A549 (cell line): ENCODE measurements around the gene FHL1. TPM values are rescaled to one million over a fixed set of nuclear protein-coding genes. Genes with fewer than 3 reads are reported as not detected.

Source experiments
- ATAC-seq, 2 experiments: fragments of 200-7000 bp in 1 of 2; fragments of >200 bp in 1 of 2; cut with Nextera tagmentation in 1 of 2; cut with Tn5 transposase in 1 of 2; 3 replicates each; pipeline versions ENCODE4 v1.8.0 to v1.9.1; 2018 to 2020; ENCODE audit warnings: mild to moderate bottlenecking in 1 of 2, moderate library complexity in 1 of 2
- CTCF ChIA-PET: fragments of 300-600 bp; sonication (Branson Sonifier 250); formaldehyde crosslinking; extraction: SDS; loops from one replicate; lab custom pipeline; 2021; ENCODE audit warnings: antibody characterized with exemption, inconsistent platforms; lab: Yijun Ruan, JAX
- POLR2A ChIA-PET: fragments of 350-600 bp; formaldehyde crosslinking; extraction: SDS; loops from one replicate; lab custom pipeline; 2021; ENCODE audit warnings: antibody characterized with exemption, inconsistent platforms; lab: Yijun Ruan, JAX
- DNase-seq, 2 experiments: peaks; one replicate each; pipeline versions ENCODE4 v3.0.0 to v3.0.0-alpha.2; 2011 to 2016; ENCODE audit warnings: low read depth in 1 of 2, low spot score in 1 of 2
- FAIRE-seq: peaks from 2 replicates; lab custom pipeline; 2011; peaks lifted over from hg19 to GRCh38; lab: Jason Lieb, UNC
- H3K27ac ChIP-seq, 2 experiments: fragments of >200 bp; sonication (Bioruptor Twin); formaldehyde crosslinking; 3 replicates each; pipeline ENCODE4 v1.5.1; 2016 to 2017
- H3K4me1 ChIP-seq: fragments of >200 bp; sonication (Bioruptor Twin); formaldehyde crosslinking; 3 replicates; pipeline ENCODE4 v1.6.1; 2016
- H3K4me2 ChIP-seq: fragments of >200 bp; sonication (Bioruptor Twin); formaldehyde crosslinking; 3 replicates; pipeline ENCODE4 v1.6.1; 2016
- H3K4me3 ChIP-seq: fragments of >200 bp; sonication (Bioruptor Twin); formaldehyde crosslinking; 3 replicates; pipeline ENCODE4 v1.5.1; 2016
- H3K9me3 ChIP-seq: fragments of >200 bp; sonication (Bioruptor Twin); formaldehyde crosslinking; 3 replicates; pipeline ENCODE4 v1.6.1; 2016
- CHD2 ChIP-seq: fragments of 150-350 bp; IDR thresholded peaks from 2 replicates; pipeline ENCODE4 v1.6.1; 2014; ENCODE audit warnings: low read length; ENCODE audit not compliant: partially characterized antibody
- CHD4 ChIP-seq: fragments of 200-600 bp; sonication (generic); IDR thresholded peaks from 2 replicates; pipeline ENCODE4 v1.6.1; 2016; ENCODE audit warnings: antibody characterized with exemption, mild to moderate bottlenecking, borderline replicate concordance
- FOSL2 ChIP-seq, 2 experiments: fragments of 450-650 bp in 1 of 2; fragments of >200 bp in 1 of 2; sonication (Bioruptor Twin) in 1 of 2; formaldehyde crosslinking; IDR thresholded peaks; 2 replicates each; pipeline versions ENCODE4 v1.5.0 to v1.6.1; 2016 to 2020; ENCODE audit warnings: mild to moderate bottlenecking in 1 of 2, moderate library complexity in 1 of 2
- FOXS1 ChIP-seq: fragments of 250-450 bp; sonication (Bioruptor Pico); IDR thresholded peaks from 2 replicates; pipeline ENCODE4 v1.5.0; 2020; ENCODE audit warnings: mild to moderate bottlenecking, moderate library complexity
- HDAC2 ChIP-seq: fragments of 200-600 bp; sonication (generic); IDR thresholded peaks from 2 replicates; pipeline ENCODE4 v1.6.1; 2016
- HEYL ChIP-seq: fragments of 250-450 bp; sonication (Bioruptor Pico); IDR thresholded peaks from 2 replicates; pipeline ENCODE4 v1.8.0; 2021; ENCODE audit warnings: mild to moderate bottlenecking, moderate library complexity
- HMGXB4 ChIP-seq: fragments of 250-450 bp; sonication (Bioruptor Pico); IDR thresholded peaks from 2 replicates; pipeline ENCODE4 v1.5.0; 2021; ENCODE audit warnings: mild to moderate bottlenecking, moderate library complexity, borderline replicate concordance
- HOXB5 ChIP-seq: fragments of 250-450 bp; sonication (Bioruptor Pico); IDR thresholded peaks from 2 replicates; pipeline ENCODE4 v1.5.0; 2020; ENCODE audit warnings: mild to moderate bottlenecking, moderate library complexity
- KDM1A ChIP-seq: fragments of 200-600 bp; sonication (generic); IDR thresholded peaks from 2 replicates; pipeline ENCODE4 v1.6.1; 2016; ENCODE audit warnings: low read depth, mild to moderate bottlenecking
- MAFK ChIP-seq: fragments of 450-650 bp; IDR thresholded peaks from 2 replicates; pipeline ENCODE4 v1.6.1; 2014; ENCODE audit not compliant: partially characterized antibody
- MAZ ChIP-seq: fragments of 150-350 bp; IDR thresholded peaks from 2 replicates; pipeline ENCODE4 v1.6.1; 2014; ENCODE audit warnings: antibody characterized with exemption, low read depth, low read length, borderline replicate concordance
- NFE2L2 ChIP-seq: fragments of 150-350 bp; conservative IDR thresholded peaks from 2 replicates; pipeline ENCODE4 v1.6.1; 2014; ENCODE audit warnings: low read length
- NPAS2 ChIP-seq: fragments of 250-450 bp; sonication (Bioruptor Pico); IDR thresholded peaks from 2 replicates; pipeline ENCODE4 v1.8.0; 2022; ENCODE audit warnings: mild to moderate bottlenecking, moderate library complexity, borderline replicate concordance
- PBX3 ChIP-seq: IDR thresholded peaks from 2 replicates; pipeline ENCODE4 v1.6.1; 2012
- PHF8 ChIP-seq: fragments of 200-600 bp; sonication (generic); IDR thresholded peaks from 2 replicates; pipeline ENCODE4 v1.6.1; 2016; ENCODE audit warnings: low read depth, mild to moderate bottlenecking, antibody characterized with exemption, moderate library complexity, borderline replicate concordance
- POLR2A ChIP-seq: IDR thresholded peaks from 2 replicates; pipeline ENCODE4 v1.6.1; 2012; ENCODE audit warnings: mild to moderate bottlenecking, low read length
- RAD21 ChIP-seq, 2 experiments: fragments of >200 bp in 1 of 2; sonication (Bioruptor Twin) in 1 of 2; formaldehyde crosslinking in 1 of 2; IDR thresholded peaks in 1 of 2; conservative IDR thresholded peaks in 1 of 2; 2 replicates in 1 of 2; 3 replicates in 1 of 2; pipeline ENCODE4 v1.6.1; 2012 to 2018; ENCODE audit warnings: inconsistent platforms in 1 of 2
- RCOR1 ChIP-seq: fragments of 150-350 bp; IDR thresholded peaks from 2 replicates; pipeline ENCODE4 v1.6.1; 2014; ENCODE audit warnings: antibody characterized with exemption, low read length, low read depth
- REST ChIP-seq: fragments of 200-600 bp; sonication (generic); IDR thresholded peaks from 2 replicates; pipeline ENCODE4 v1.6.1; 2016; ENCODE audit warnings: antibody characterized with exemption, mild to moderate bottlenecking, moderate library complexity
- RFX5 ChIP-seq: fragments of 450-650 bp; IDR thresholded peaks from 2 replicates; pipeline ENCODE4 v1.7.1; 2014; ENCODE audit warnings: antibody characterized with exemption, mild to moderate bottlenecking, moderate library complexity
- TFCP2L1 ChIP-seq: fragments of 250-450 bp; sonication (Bioruptor Pico); IDR thresholded peaks from 2 replicates; pipeline ENCODE4 v1.5.0; 2021; ENCODE audit warnings: mild to moderate bottlenecking
- USF2 ChIP-seq: fragments of 450-650 bp; IDR thresholded peaks from 2 replicates; pipeline ENCODE4 v1.6.1; 2014; ENCODE audit warnings: antibody characterized with exemption
- ZFP36 ChIP-seq: fragments of 450-650 bp; IDR thresholded peaks from 2 replicates; pipeline ENCODE4 v1.6.1; 2014; ENCODE audit warnings: borderline replicate concordance; ENCODE audit not compliant: partially characterized antibody
- ZNF302 ChIP-seq: fragments of 250-450 bp; sonication (Bioruptor Pico); IDR thresholded peaks from 2 replicates; pipeline ENCODE4 v1.9.0; 2021; ENCODE audit warnings: inconsistent platforms, mild to moderate bottlenecking, moderate library complexity
- WGBS: methylation state at CpG from one replicate; pipeline ENCODE4 v1.1.6; 2017; ENCODE audit errors: missing lambda C conversion rate; 5-methylcytosine and 5-hydroxymethylcytosine counted together
- polyA plus RNA-seq, 4 experiments: library from polyadenylated mRNA; depleted of rRNA in 3 of 4; stranded (reverse); fragments of >200 nt; fragmentation: RNase III in 1 of 4; extraction: RNeasy Plus Mini Kit Qiagen cat#74134 plus additional on column Dnase treatment in 1 of 4; gene quantifications; 2 replicates in 3 of 4; 3 replicates in 1 of 4; pipeline ENCODE4 v1.2.3, GENCODE V29; 2011 to 2017

Gene FHL1
- polyA plus RNA-seq, 2 of the 4 experiments (the other 2 are of a cell fraction): 31.6 to 32.2 TPM

GRCh38 chrX:136185401-136186022 lies 38.2 kb downstream of the FHL1 start:
- ChIA-PET CTCF (interaction anchor here (0.8 to 1.2 kb wide), 3 partner anchors 18 to 157 kb away, joined by 4 to 5 read pairs (median 4); no protein-coding TSS in a partner anchor), POLR2A (no interaction called here)
- ATAC-seq (peak; percentile 76 to 85; a peak in 4 of 6 replicates), FAIRE-seq (peak; percentile 92), DNase-seq (peak; percentile 24 to 28)
- TF ChIP-seq FOSL2 (IDR thresholded peaks at IDR 0.05) (no peak), FOSL2 (CRISPR knock-in tag; IDR thresholded peaks at IDR 0.05) (peak; percentile 56), MAZ (no peak)
- peak overlapping the region; percentile 70 for H3K4me2 ChIP-seq
- peaks cover 22% of the 10 kb centered on the region for H3K4me1 ChIP-seq
- no peaks in the 10 kb centered on the region for H3K9me3 ChIP-seq
- 4% methylated on average over 8 of the region's 8 CpGs for WGBS
- peak overlapping the region; percentile 1 to 69; a peak in 4 of 6 replicates for H3K27ac ChIP-seq
- peak overlapping the region; percentile 22; the same call in 2 of the 3 replicates for H3K4me3 ChIP-seq

- Histone ChIP-seq H3K4me2 (peak overlapping the region; percentile 70), H3K9me3 (no peaks in the 10 kb centered on the region), H3K4me3 (no peak overlapping the region), H3K4me1 (peaks cover 22% of the 10 kb centered on the region), H3K27ac (peak overlapping the region; percentile 25 to 38; a peak in 3 of 6 replicates)
- TF ChIP-seq PHF8: no peak
- TF ChIP-seq FOXS1 (CRISPR knock-in tag): no peak
- TF ChIP-seq HEYL: no peak
- TF ChIP-seq MAFK: peak; percentile 69
- CTCF ChIA-PET: interaction anchor here (0.8 to 1.2 kb wide), 2 partner anchors 22 to 158 kb away, joined by 4 to 5 read pairs; no protein-coding TSS in a partner anchor
- POLR2A ChIA-PET: interaction anchor here (0.7 kb wide), 1 partner anchor 14 kb away, joined by 3 read pairs; no protein-coding TSS in a partner anchor
- 64% methylated on average over 3 of the region's 3 CpGs for WGBS
- DNase-seq (no peak), FAIRE-seq (no peak), ATAC-seq (no peak)
Observed at GRCh38 chrX:136186023-136186413, 38.7 kb downstream of the FHL1 start.

- Histone ChIP-seq H3K4me3 (no peak overlapping the region), H3K4me1 (peaks cover 22% of the 10 kb centered on the region), H3K9me3 (no peaks in the 10 kb centered on the region), H3K4me2 (no peak overlapping the region), H3K27ac (no peak overlapping the region)
- no peak for DNase-seq
- no peak for ATAC-seq
- TF ChIP-seq NFE2L2 (no peak), ZFP36 (no peak), HDAC2 (no peak), HOXB5 (CRISPR knock-in tag) (no peak), RAD21 (conservative IDR thresholded peaks at IDR 0.05 in 1 of 2, IDR thresholded peaks at IDR 0.05 in 1 of 2) (no peak), POLR2A (no peak), ZNF302 (CRISPR knock-in tag) (no peak), PBX3 (no peak), NPAS2 (CRISPR knock-in tag) (no peak), REST (no peak), KDM1A (no peak), CHD2 (no peak), RFX5 (no peak), HEYL (no peak), USF2 (no peak), HMGXB4 (CRISPR knock-in tag) (no peak), TFCP2L1 (CRISPR knock-in tag) (no peak), CHD4 (no peak), FOSL2 (IDR thresholded peaks at IDR 0.05) (no peak), FOSL2 (CRISPR knock-in tag; IDR thresholded peaks at IDR 0.05) (no peak), RCOR1 (no peak)
- ChIA-PET POLR2A (no interaction called here), CTCF (interaction anchor here (1.9 kb wide), 1 partner anchor 161 kb away, joined by 9 read pairs; no protein-coding TSS in a partner anchor)
- no peak for FAIRE-seq
- WGBS: 94% methylated on average over 2 of the region's 2 CpGs
Observed at GRCh38 chrX:136189222-136189621, 41.9 kb downstream of the FHL1 start.
